GM19324 (cell line): ENCODE results near the gene PCBP2.
A peak's percentile ranks its signal among the peaks of the same experiment; 100 is the strongest.
"Not testable (repeated sequence)": the region's sequence is repeated elsewhere in the genome, so short reads cannot be mapped to it uniquely, and the experiment has no call there.

ENCODE experiments used
- ATAC-seq: cut with Tn5 transposase; IDR thresholded peaks from one replicate; pipeline ENCODE4 v1.9.1; 2021; ENCODE audit warnings: mild to moderate bottlenecking, moderate library complexity; ENCODE audit not compliant: unreplicated experiment, low FRiP score

Gene PCBP2

DNA sequence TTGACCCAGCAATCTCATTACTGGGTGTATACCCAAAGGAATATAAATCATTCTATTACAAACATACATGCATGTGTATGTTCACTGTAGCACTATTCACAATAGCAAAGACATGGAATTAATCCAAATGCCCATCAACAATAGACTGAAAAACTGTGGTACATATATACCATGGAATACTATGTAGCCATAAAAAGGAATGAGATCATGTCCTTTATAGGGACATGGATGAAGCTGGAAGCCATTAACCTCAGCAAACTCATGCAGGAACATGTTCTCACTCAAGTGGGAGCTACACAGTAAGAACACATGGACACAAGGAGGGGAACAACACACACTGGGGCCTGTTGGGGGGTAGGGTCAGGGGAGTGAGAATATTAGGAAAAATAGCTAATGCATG lies 12.3 kb upstream of the PCBP2 start:
- not testable (repeated sequence) for ATAC-seq

DNA sequence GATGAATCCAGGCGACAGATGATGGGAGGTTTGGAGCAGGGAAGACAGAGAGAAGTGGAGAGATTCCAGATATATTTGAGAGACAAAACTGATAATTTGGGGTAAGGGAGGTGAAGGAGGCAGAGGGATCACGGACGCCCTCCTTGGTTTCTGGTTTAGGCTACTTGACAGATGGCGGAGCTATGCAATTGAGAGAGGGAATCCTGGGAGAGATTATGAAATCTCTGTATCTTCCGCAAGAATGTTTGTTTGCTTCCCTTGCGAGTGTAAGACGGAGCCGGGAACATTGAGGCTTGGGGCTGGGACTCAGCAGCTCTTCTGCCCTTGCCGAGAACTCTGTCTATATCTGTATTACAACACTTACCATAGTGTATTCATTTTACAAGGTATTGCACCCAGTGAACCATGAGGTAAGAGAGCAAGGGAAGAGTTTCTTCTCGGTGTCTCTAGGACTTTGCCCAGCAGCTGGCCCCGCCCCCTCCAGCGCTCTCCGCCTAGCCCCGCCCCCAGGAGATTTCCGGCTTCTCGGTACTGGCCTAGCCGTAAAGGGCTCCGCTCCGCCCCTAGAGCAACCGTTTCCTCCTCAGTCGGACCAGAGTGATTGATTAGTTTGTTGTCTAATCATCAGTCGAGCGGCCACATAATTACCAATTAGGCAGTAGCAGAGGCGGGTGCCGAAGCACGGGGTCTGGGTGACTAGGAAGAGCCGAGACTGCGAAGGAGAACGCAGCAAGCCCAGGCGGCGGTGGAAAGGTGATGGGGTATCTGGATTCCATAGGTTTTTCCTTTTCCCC lies 10.7 kb upstream of the PCBP2 start, which contains the start of gene PRR13:
Gene PRR13, plus strand, starts transcription at position 695 of the 794 bp plus-strand sequence. CDS start 981 bp downstream, outside the sequence.
- ATAC-seq, result peak; percentile 99

DNA sequence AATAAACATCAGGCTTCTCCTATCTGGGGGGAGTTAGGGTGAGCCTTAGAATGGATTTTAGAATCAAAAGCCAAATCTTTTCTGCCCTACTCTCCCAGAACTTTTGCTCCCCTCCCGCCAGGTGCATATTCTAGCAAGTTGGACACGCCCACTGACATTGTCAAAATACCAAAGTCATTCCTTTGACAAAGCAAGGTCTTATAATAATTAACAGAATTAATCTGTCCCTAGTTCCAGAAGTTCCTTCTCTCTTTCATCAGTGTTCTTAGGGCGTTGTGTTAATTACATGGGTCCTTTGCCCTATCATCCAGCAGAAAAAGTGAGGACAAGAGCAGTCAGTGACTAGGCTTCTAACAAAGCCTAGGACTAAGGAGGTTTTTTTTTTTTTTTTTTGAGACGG lies 7.9 kb upstream of the PCBP2 start:
- no peak for ATAC-seq

DNA sequence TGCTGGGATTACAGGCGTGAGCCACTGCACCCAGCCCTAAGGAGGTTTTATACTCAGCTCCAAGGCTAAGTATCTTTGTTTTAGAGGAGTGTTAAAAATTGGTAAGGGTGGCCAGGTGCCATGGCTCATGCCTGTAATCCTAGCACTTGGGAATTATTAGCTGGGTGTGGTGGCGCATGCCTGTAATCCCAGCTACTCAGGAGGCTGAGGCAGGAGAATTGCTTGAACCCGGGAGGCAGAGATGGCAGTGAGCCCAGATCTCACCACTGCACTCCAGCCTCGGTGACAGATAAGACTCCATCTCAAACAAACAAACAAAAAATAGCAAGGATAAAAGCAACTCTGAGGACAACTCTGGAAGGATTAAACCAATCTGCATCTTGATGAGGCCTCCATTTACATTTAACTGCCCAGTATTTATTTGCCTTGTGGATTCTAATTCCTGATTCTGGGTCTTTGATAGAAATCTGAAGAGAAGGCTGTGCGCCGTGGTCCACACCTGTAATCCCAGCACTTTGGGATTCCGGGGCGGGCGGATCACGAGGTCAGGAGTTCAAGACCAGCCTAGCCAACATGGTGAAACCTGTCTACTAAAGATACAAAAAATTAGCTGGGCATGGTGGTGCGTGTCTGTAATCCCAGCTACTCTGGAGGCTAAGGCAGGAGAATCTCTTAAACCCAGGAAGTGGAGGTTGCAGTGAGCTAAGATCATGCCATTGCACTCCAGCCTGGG lies 7.1 kb upstream of the PCBP2 start:
- ATAC-seq, result not testable (repeated sequence)

DNA sequence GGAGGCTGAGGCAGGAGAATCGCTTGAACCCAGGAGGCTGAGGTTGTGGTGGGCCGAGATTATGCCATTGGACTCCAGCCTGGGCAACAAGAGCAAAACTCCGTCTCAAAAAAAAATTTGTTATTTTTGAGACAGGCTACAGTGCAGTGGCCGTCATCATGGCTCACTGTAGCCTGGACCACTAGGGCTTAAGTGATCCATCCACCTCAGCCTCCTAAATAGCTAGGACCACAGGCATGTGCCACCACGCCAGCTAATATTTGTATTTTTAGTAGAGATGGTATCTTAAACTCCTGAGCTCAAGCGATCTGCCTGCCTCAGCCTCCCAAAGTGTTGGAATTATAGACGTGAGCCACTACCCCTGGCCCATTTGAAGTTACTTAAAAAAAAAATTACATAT lies 966 bp upstream of the PCBP2 start:
- no peak for ATAC-seq

DNA sequence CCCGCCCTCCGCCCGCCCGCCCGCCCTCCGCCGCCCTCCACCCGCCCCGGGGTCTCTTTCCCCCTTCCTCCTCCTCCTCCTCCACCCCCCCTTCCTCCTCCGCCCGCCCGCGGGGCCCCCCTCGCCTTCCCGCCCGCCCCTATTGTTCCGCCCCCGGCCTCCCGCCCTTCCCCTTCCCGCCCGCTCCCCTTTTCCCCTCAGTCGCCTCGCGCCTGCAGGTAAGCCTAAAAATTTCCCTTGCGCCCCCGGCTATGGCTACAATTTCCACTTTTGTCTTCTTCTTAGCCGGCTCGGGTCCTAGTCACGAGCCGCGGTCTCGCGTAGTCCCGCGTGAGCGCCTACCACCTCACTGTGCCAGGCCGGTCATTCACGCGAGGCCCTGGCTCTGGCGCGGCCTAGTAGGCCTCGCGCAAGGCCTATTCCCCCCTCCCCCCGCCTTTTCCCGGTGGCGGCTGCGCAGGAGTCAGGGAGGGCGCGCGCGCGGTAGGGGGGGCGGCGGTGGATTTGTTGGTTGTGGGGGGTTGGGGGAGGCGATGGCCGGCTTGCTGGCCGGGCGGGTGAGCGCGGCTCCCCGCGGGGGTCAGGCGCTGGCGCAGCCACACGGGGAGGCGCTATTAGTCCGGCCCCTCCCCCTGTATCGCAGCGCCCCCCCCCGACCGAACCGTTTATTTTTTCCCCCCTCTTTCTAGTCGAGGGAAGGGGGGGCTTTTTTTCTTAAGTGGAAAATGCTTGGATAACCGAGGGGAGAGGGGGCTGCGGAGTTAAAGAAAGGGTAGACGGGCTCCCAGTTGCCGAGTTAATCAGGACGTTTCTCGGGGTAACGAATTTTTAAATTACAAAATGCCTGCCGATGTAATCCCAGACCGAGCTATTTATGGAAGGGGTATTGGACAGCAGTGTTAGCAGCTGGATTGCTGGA lies 516 bp downstream of the PCBP2 start:
- peak; percentile 42 for ATAC-seq

DNA sequence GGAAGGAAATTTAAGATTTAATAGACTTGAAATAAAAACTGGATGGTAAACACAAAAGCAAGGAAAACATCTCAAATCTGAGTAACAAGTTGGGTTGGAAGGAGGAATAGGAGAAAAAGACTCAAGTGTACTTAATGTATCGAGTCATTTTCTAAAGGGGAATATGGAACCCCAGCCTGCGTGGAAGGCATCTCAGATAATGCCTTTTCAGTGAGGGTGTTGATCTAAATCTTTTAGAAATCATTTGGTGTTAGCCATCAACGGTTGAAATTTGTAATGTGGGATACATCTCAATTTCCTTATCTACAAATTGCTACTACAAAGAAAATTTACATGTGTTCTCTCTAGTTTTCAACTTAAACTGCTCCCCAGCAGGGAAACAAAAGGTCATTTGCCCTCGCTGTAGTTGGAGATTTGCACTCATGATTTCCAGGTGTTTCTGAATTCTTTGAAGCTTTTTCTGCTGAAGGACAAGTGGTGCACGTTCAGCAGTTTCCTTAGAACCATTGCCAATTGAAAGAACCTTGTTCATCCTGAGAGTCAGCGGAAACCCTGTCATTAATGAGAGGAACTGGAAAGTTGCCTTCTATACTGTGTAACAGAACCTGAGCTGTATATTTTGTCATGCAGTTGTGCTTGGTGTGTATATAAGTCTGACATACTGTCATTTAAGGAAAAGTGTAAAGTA lies 2.2 kb downstream of the PCBP2 start:
- no peak for ATAC-seq

DNA sequence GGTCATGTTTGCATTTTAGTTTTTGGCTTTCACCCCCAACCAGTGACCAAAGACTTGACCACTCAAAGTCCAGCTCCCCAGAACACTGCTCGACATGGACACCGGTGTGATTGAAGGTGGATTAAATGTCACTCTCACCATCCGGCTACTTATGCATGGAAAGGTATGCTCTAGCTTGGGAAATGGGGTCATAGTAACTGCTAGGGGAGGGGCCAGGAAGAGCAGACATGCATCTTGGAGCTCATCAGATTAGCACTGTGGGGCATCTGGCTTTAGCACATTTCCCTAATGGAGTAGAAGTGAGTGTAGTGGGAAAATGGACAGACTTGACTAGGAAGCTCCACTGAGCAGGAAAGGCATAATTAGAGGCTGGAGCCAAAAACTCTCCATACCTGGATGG lies 2.8 kb downstream of the PCBP2 start:
- ATAC-seq, result no peak

DNA sequence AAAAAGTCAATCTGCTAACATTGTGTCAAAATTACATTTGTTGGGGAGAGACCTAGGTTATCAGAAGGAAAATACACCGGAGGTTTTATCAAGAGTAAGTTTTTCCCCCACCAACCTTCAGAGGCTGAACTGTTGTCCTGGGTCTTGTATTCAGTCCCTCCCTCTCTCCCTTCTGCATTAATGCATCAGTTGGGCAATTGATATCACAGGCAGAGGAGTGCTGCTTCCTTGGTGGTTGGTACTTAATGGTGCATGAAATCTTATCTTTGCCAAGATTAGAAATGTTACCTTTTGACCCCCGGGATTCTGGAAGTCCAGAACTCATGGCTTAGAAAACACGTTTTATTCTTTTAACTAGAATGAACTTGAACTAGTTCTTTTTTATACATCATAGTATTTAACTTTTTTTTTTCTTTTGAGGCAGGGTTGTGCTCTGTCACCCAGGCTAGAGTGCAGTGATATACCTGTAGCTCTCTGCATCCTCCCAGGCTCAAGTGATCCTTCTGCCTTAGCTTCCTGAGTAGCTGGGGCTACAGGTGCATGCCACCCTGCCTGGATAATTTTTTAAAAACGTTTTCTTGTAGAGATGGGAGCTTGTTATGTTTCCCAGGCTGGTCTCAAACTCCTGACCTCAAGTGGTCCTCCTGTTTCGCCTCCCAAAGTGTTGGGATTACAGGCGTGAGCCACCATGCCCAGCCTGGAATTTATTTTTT lies 4.9 kb downstream of the PCBP2 start:
- no peak for ATAC-seq

DNA sequence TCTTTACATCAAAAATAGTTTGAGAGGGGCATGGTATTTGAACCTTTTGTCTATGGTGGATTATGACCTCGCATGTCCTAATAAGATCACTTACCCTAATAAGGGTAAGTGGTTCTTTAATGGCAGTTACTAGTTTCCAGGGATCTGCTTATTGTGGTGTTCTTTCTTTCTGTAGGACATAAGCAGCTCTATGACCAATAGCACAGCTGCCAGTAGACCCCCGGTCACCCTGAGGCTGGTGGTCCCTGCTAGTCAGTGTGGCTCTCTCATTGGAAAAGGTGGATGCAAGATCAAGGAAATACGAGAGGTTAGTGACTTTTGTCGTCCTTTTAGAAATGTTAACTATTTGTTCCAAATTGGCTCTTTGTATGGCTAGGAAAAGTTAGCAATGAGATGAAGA lies 7.2 kb downstream of the PCBP2 start:
- ATAC-seq, result no peak

DNA sequence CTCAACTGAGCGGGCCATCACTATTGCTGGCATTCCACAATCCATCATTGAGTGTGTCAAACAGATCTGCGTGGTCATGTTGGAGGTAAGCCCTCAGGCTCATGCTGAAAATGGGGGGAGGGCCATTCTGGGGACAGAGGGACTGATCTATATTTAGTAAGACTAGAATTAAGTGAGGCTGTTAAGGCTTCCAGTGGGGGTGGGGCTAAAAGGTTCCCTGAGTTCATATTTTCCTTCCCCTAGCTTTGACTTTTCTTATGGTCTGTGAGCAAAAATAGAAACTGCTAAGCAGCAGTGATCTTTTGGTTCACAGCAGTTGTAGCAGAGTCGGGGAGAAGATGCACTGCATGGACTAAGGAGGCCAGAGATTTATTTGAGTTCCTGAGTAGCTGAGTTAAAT lies 9.2 kb downstream of the PCBP2 start:
- no peak for ATAC-seq

DNA sequence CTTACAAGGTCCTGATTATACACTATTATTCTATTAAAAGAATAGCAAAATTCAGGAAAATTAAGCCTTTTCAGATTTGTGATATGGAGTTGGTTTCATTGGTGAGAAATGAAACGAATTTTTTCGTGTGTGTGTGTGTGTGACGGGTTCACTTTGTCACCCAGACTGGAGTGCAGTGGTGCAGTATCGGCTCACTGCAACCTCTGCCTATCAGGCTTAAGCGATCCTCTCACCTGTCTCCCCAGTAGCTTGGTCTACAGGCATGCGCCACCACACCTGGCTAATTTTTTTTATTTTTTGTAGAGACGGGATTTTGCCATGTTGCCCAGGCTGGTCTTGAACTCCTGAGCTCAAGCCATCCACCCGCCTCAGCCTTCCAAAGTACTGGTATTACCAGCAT lies 9.7 kb downstream of the PCBP2 start:
- no peak for ATAC-seq

DNA sequence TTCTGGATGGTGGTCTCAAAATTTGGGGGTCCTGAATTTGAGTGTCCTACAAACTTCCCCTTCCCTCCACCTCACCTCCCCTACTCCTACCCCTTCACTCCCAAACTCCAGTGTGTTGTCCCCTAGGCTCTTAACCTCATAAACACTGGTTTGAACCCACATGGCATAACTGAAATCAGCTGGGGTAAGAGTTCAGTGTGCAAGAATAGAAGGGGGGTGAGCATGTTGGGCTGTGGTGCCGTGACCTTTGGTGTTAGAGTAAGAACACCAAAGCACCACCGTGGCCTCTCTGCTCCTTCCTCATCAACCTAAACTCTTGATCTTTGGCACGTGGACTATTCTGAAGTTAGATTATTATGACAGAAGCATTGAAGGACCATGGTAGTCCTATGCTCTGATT lies 11.0 kb downstream of the PCBP2 start:
- ATAC-seq, result no peak

DNA sequence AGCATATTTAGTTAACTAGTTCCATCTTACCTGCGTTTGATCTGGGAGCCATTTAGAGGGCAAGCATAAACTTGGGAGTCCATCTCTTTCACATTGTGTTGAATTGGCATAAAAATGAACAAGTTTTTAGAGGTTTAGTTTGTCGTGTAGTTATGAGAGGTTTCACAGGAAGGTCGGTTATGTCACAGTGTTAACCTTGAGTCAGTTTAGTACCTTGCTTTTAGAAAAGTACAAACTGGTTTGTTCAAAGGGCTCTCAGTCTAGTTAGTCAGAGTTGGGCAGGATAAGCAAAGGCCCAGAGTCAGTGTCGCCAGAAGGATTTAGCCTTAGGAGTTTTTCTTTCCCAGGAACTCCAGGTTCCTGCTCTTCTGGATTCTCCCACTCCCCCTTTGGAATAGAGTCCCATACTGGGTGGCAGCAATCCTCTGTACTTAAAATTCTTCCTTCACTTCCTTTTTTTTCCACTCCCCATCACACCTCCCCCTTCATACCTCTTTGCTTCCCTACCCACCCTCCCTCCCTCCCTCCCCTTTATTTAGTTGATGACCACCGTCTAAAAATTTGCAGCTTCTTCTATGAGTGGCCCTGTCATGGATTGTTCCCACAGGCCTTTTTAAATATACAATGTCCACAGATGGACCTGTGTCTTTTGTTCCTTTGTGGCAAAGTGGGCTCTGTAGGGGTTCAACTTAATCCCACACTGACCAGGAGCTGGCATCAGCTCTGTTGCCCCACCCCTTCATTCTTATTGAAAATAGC lies 12.1 kb downstream of the PCBP2 start:
- no peak for ATAC-seq

DNA sequence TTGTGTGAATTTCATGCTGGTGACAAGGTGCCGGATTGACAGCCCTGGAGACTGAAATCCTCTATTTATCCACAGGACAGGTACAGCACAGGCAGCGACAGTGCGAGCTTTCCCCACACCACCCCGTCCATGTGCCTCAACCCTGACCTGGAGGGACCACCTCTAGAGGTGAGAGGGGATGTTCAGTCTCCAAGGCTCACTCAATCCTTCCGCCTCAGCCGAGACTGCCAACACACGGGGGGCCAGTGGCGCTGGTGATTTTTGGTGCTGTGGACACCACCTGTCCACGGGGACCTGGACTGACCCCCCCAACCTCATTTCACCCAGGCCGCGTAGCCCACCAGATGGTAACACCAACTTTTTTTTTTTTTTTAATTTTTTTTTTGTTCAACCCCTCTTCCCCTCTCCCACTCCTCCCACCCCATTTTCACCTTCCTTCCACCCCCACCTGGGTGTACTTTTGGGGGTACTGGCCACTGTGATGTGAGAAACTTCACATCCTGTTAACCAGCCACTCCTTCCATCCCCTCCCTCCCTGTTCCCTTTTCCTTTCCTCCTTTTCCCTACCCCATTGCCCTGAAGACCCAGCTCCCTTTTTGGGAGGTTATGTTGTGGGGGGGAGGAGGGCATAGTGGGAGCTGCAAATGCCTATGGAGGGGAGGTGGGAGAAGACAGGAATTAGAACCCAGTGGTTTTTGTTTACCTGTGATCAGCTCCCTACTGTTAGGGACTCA lies 12.9 kb downstream of the PCBP2 start:
- no peak for ATAC-seq

DNA sequence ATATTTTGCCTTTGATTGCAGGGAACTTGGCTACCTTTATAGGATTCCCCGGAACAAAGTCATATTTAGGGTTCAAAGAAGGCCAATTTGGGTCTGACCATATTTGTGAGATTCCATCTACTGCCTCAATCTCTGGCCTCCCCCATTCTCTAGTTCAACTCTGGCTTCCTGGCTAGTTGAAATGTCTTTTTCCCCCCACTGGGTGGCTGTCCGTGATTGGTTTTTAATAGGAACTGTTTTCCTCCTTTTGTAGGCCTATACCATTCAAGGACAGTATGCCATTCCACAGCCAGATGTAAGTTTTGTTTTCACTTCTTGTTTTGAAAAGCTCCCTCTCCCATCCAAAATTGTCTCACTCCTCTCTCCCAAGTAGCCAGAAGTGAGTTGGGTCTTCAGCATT lies 13.8 kb downstream of the PCBP2 start:
- ATAC-seq, result no peak

DNA sequence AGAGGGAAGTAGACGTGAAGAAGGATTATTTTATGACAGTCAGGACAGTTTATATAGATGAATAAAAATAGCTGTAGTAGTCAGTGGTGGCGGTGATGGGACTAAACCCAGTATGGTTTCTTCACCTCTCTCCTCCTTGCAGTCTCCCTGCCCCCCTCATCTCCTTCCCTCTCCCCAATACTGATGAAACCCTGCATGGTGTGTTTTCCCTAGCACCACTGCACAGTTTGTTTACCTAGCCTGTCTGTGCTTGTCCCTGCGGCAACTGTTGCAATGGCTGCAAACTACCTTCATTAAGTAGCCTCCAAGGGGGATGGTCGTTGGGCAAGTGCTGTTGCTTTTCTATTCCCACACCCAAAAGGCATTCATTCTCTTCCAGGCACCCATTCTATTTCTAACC lies 14.7 kb downstream of the PCBP2 start:
- no peak for ATAC-seq

DNA sequence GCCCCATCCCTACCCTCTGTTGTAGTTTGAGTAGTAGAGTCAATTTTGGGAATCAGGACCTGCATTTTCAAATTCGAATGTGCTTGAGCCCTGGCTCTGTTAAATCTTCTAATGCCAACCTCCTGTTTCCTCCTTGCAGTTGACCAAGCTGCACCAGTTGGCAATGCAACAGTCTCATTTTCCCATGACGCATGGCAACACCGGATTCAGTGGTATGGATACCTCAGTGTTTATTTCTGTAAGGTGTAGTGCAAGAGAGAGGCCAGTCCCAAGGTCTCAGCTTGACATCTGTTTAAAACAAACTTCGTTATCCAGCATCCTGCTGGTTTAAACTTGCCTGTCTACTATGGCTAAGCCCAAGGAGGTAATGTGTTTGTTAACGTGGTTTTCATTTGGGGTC lies 15.2 kb downstream of the PCBP2 start:
- no peak for ATAC-seq
